BE2C (cell line): ENCODE results near the gene ZSCAN18.

Source experiments
- DNase-seq: peaks from one replicate; pipeline ENCODE4 v3.0.0-alpha.2; 2020
- H3K27me3 ChIP-seq: fragments of 250-450 bp; sonication (Bioruptor Pico); 2 replicates; pipeline ENCODE4 v1.5.1; 2020; ENCODE audit warnings: mild to moderate bottlenecking
- H3K36me3 ChIP-seq: fragments of 250-450 bp; sonication (Bioruptor Pico); 2 replicates; pipeline ENCODE4 v1.5.1; 2020; ENCODE audit warnings: mild to moderate bottlenecking
- H3K4me1 ChIP-seq: fragments of 250-450 bp; sonication (Bioruptor Pico); 2 replicates; pipeline ENCODE4 v1.5.1; 2020
- H3K4me3 ChIP-seq: 2 replicates; pipeline ENCODE4 v1.5.1; 2011; ENCODE audit warnings: low read depth, low read length
- H3K9me3 ChIP-seq: fragments of 250-450 bp; sonication (Bioruptor Pico); 2 replicates; pipeline ENCODE4 v1.5.1; 2020
- TF ChIP-seq, protein P1 (sequence below): IDR thresholded peaks from 2 replicates; pipeline ENCODE4 v1.5.1; 2012; ENCODE audit warnings: mild to moderate bottlenecking, low read depth, low read length

ZSCAN18 gene

DNA sequence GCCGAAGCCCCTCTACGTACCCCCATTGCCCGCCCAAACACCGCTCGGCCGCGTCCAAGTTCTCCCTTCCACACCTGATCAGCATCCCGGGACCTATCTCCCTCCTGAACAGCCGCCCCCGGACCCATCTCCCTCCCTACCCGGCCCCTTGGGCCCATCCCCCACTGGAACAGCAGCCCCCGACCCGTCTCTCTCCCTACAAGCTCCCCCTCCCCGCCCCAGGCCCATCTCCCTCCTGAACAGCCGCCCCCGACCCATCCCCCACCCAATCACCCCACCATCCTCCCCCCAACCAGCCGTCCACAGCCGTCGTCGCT is 63.6 kb downstream of the ZSCAN18 start:
- peak overlapping the region; percentile 32 for H3K4me3 ChIP-seq
- no peaks in the 10 kb centered on the region for H3K27me3 ChIP-seq
- TF ChIP-seq, protein P1, sequence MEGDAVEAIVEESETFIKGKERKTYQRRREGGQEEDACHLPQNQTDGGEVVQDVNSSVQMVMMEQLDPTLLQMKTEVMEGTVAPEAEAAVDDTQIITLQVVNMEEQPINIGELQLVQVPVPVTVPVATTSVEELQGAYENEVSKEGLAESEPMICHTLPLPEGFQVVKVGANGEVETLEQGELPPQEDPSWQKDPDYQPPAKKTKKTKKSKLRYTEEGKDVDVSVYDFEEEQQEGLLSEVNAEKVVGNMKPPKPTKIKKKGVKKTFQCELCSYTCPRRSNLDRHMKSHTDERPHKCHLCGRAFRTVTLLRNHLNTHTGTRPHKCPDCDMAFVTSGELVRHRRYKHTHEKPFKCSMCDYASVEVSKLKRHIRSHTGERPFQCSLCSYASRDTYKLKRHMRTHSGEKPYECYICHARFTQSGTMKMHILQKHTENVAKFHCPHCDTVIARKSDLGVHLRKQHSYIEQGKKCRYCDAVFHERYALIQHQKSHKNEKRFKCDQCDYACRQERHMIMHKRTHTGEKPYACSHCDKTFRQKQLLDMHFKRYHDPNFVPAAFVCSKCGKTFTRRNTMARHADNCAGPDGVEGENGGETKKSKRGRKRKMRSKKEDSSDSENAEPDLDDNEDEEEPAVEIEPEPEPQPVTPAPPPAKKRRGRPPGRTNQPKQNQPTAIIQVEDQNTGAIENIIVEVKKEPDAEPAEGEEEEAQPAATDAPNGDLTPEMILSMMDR = no peak
- H3K4me1 ChIP-seq = no peaks in the 10 kb centered on the region
- no peak for DNase-seq
- no peaks in the 10 kb centered on the region for H3K36me3 ChIP-seq
- H3K9me3 ChIP-seq = peaks cover 3% of the 10 kb centered on the region; the same call in 1 of the 2 replicates
